Umbilical cord (tissue), 2 donors: ENCODE data around the gene PLXNB1. TPM values are rescaled to one million over a fixed set of nuclear protein-coding genes. Genes with fewer than 3 reads are reported as not detected.

Source experiments
- DNase-seq: peaks from one replicate; pipeline ENCODE4 v3.0.0-alpha.2; 2015; ENCODE audit warnings: low spot score
- total RNA-seq: library from RNA; depleted of rRNA; stranded (reverse); fragments of >200 nt; gene quantifications from one replicate; pipeline ENCODE4 v1.2.3, GENCODE V29; 2014; ENCODE audit warnings: low replicate concordance; ENCODE audit not compliant: insufficient read depth

Gene PLXNB1
- total RNA-seq, 1 donor from 2014 or later, result 68.6 TPM

GRCh38 chr3:48418651-48419050 is 11.2 kb downstream of the PLXNB1 start:
- DNase-seq, result no peak

GRCh38 chr3:48418140-48418539 is 11.7 kb downstream of the PLXNB1 start:
- no peak for DNase-seq

GRCh38 chr3:48417529-48418108 is 12.3 kb downstream of the PLXNB1 start:
- no peak for DNase-seq

- no peak for DNase-seq
Measured at GRCh38 chr3:48416546-48416945, 13.3 kb downstream of the PLXNB1 start.

- DNase-seq, result no peak
Measured at GRCh38 chr3:48416091-48416505, 13.8 kb downstream of the PLXNB1 start.

GRCh38 chr3:48415251-48415953 is 14.5 kb downstream of the PLXNB1 start:
- no peak for DNase-seq

- no peak for DNase-seq
Measured at GRCh38 chr3:48414376-48415250, 15.3 kb downstream of the PLXNB1 start.

GRCh38 chr3:48413611-48414010 is 16.3 kb downstream of the PLXNB1 start:
- DNase-seq, result no peak

- no peak for DNase-seq
Measured at GRCh38 chr3:48413086-48413485, 16.8 kb downstream of the PLXNB1 start.

GRCh38 chr3:48412375-48413001 is 17.4 kb downstream of the PLXNB1 start:
- no peak for DNase-seq

GRCh38 chr3:48411606-48412374 is 18.1 kb downstream of the PLXNB1 start:
- DNase-seq, result no peak

- DNase-seq, result no peak
Measured at GRCh38 chr3:48411041-48411588, 18.8 kb downstream of the PLXNB1 start.

- no peak for DNase-seq
Measured at GRCh38 chr3:48410205-48411040, 19.5 kb downstream of the PLXNB1 start.

GRCh38 chr3:48409291-48410201 is 20.3 kb downstream of the PLXNB1 start:
- DNase-seq, result no peak

GRCh38 chr3:48408823-48409281 is 21.0 kb downstream of the PLXNB1 start:
- DNase-seq, result no peak

GRCh38 chr3:48407542-48408099 is 22.3 kb downstream of the PLXNB1 start:
- no peak for DNase-seq

- no peak for DNase-seq
Measured at GRCh38 chr3:48406443-48407431, 23.1 kb downstream of the PLXNB1 start.
